Right lobe of liver (tissue), 4 donors: Measurements from ENCODE around the gene NPM1.

ENCODE experiments used
- CTCF ChIP-seq, 4 donors: fragments of 200-600 bp in 3 of 4; fragments of 450-650 bp in 1 of 4; IDR thresholded peaks; one replicate each; pipeline versions ENCODE4 v1.5.1 to v1.8.0; 2016 to 2022; ENCODE audit warnings: antibody characterized with exemption in 4 of 4, mild to moderate bottlenecking in 2 of 4
- POLR2A ChIP-seq: fragments of 450-650 bp; IDR thresholded peaks from one replicate; pipeline ENCODE4 v1.6.1; 2017; ENCODE audit warnings: antibody characterized with exemption, mild to moderate bottlenecking
- donor health status: DM: no; HTN: no; CAD: no.
- donor health status: DM: no; HTN: no; CAD: no.
- donor health status: DM: no; HTN: yes; CAD: no.

- TF ChIP-seq POLR2A (no peak), CTCF (IDR thresholded peaks at IDR 0.05) (no peak)
These were observed 23.8 kb upstream of the NPM1 start for GRCh38 chr5:171363846-171364245.
